ENCODE measurements around the gene ZSCAN22.

ZSCAN22 gene

DNA sequence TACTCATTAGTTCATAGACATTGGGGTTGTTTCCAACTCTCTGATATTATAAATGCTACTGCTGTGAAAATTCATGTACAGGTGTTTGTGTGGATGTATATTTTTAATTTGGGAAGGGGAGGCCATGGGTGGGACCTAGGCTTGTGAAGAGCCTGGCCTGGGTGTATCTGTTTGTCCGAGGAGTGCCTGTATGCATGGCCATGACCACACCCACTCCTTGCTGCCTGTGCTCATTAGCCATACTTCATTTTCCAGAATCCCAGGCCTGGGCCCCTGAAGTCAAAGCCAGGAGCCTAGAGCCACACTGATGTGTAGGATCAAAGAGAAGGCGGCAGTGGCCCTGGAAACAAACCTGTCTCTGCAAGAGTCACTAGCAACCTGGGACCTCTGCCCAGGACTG is 11.2 kb upstream of the ZSCAN22 start:
- H3K4me2 ChIP-seq (ENCODE audit: low read depth, low read length, poor library complexity, severe bottlenecking) = no peak overlapping the region
- H2AFZ ChIP-seq (ENCODE audit: low read length) = no peak overlapping the region
- H3K27me3 ChIP-seq (ENCODE audit: insufficient read depth, low read length, poor library complexity, severe bottlenecking) = no peaks in the 10 kb centered on the region
- peaks cover 7% of the 10 kb centered on the region for H3K79me2 ChIP-seq (ENCODE audit: insufficient read depth, low read length)
- no peak overlapping the region for H3K9ac ChIP-seq (ENCODE audit: low read depth, low read length, poor library complexity, severe bottlenecking)
- H3K36me3 ChIP-seq (ENCODE audit: insufficient read depth, low read length) = peaks cover 42% of the 10 kb centered on the region; the same call in 1 of the 2 replicates
- no peaks in the 10 kb centered on the region for H3K9me3 ChIP-seq (ENCODE audit: insufficient read depth, low read depth, low read length)
- H3K4me1 ChIP-seq (ENCODE audit: insufficient read depth, low read length, poor library complexity, severe bottlenecking) = no peaks in the 10 kb centered on the region
- H3K4me3 ChIP-seq (ENCODE audit: low read length, poor library complexity, severe bottlenecking) = no peak overlapping the region
- H4K20me1 ChIP-seq (ENCODE audit: insufficient read depth, low read length, poor library complexity, severe bottlenecking) = peaks cover 5% of the 10 kb centered on the region
- TF ChIP-seq, protein P1, sequence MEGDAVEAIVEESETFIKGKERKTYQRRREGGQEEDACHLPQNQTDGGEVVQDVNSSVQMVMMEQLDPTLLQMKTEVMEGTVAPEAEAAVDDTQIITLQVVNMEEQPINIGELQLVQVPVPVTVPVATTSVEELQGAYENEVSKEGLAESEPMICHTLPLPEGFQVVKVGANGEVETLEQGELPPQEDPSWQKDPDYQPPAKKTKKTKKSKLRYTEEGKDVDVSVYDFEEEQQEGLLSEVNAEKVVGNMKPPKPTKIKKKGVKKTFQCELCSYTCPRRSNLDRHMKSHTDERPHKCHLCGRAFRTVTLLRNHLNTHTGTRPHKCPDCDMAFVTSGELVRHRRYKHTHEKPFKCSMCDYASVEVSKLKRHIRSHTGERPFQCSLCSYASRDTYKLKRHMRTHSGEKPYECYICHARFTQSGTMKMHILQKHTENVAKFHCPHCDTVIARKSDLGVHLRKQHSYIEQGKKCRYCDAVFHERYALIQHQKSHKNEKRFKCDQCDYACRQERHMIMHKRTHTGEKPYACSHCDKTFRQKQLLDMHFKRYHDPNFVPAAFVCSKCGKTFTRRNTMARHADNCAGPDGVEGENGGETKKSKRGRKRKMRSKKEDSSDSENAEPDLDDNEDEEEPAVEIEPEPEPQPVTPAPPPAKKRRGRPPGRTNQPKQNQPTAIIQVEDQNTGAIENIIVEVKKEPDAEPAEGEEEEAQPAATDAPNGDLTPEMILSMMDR (conservative IDR thresholded peaks at IDR 0.05; ENCODE audit: low read length) = no peak
- TF ChIP-seq EZH2phosphoT487 (IDR thresholded peaks at IDR 0.05; ENCODE audit: borderline replicate concordance) = no peak
- no peaks in the 10 kb centered on the region for H3F3A ChIP-seq (ENCODE audit: low read depth)
- H3K9me2 ChIP-seq (replicated peaks; ENCODE audit: low read depth, low read length) = no peaks in the 10 kb centered on the region

DNA sequence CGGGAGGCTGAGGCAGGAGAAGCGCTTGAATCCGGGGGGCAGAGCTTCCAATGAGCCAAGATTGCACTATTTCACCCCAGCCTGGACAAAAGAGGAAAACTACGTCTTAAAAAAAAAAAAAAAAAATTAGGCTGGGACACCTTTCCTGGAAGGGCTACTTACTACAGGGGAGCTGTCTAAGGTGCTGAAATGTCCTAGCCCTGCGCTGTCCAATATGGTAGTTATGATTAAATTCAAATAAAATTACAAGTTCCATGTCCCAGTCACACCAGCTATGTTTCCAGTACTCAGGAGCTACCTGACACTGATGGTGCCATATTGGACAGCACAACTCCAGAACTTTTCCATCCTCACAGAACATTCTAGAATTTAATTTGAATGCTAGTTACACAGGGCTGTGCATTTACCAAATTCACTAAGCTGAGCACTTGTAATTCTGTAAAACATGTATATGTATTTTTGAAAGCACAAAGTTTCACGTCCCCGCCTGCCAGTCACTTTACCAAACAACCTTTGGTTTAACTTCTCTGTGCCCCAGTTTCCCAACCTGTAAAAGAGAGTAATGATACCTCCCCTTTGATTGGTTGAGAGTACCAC is 9.2 kb upstream of the ZSCAN22 start:
- H3K79me2 ChIP-seq (ENCODE audit: insufficient read depth, low read length) = no peaks in the 10 kb centered on the region
- H3F3A ChIP-seq (ENCODE audit: low read depth) = no peaks in the 10 kb centered on the region
- no peaks in the 10 kb centered on the region for H4K20me1 ChIP-seq (ENCODE audit: insufficient read depth, low read length, poor library complexity, severe bottlenecking)
- H3K27me3 ChIP-seq (ENCODE audit: insufficient read depth, low read length, poor library complexity, severe bottlenecking) = no peaks in the 10 kb centered on the region
- H2AFZ ChIP-seq (ENCODE audit: low read length) = no peak overlapping the region
- H3K9me3 ChIP-seq (ENCODE audit: insufficient read depth, low read depth, low read length) = no peaks in the 10 kb centered on the region
- H3K9me2 ChIP-seq (replicated peaks; ENCODE audit: low read depth, low read length) = no peaks in the 10 kb centered on the region
- no peak overlapping the region for H3K4me3 ChIP-seq (ENCODE audit: low read length, poor library complexity, severe bottlenecking)
- no peaks in the 10 kb centered on the region for H3K4me1 ChIP-seq (ENCODE audit: insufficient read depth, low read length, poor library complexity, severe bottlenecking)
- no peak overlapping the region for H3K4me2 ChIP-seq (ENCODE audit: low read depth, low read length, poor library complexity, severe bottlenecking)
- H3K36me3 ChIP-seq (ENCODE audit: insufficient read depth, low read length) = peaks cover 28% of the 10 kb centered on the region; the same call in 1 of the 2 replicates
- no peak for TF ChIP-seq EZH2phosphoT487 (IDR thresholded peaks at IDR 0.05; ENCODE audit: borderline replicate concordance)
- TF ChIP-seq, protein P1 (conservative IDR thresholded peaks at IDR 0.05; ENCODE audit: low read length) = no peak
- H3K9ac ChIP-seq (ENCODE audit: low read depth, low read length, poor library complexity, severe bottlenecking) = no peak overlapping the region

DNA sequence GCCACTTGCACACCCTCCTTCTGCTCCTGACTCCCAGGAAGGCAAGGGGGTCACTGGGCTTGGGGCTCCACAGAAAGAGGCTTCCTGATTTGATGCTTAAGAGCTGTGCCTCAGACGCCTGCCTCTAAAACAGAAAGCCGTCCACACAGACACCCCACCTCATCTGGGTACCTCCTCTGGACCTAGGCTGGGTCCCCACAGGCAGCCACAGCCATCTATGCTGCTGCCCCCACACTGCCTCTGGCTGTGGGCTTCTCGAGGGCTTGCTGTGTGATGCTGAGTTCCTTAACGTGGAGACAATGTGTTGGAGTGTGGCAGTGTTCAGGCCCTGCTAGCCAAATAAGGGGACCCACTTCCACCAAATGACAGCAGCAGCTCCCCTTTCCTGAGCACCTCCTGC is 8.5 kb upstream of the ZSCAN22 start:
- Histone ChIP-seq H3K4me2 (ENCODE audit: low read depth, low read length, poor library complexity, severe bottlenecking) (no peak overlapping the region), H2AFZ (ENCODE audit: low read length) (no peak overlapping the region), H3K27me3 (ENCODE audit: insufficient read depth, low read length, poor library complexity, severe bottlenecking) (no peaks in the 10 kb centered on the region), H4K20me1 (ENCODE audit: insufficient read depth, low read length, poor library complexity, severe bottlenecking) (no peaks in the 10 kb centered on the region), H3K9me3 (ENCODE audit: insufficient read depth, low read depth, low read length) (no peaks in the 10 kb centered on the region), H3K36me3 (ENCODE audit: insufficient read depth, low read length) (peaks cover 21% of the 10 kb centered on the region; the same call in 1 of the 2 replicates), H3K9me2 (replicated peaks; ENCODE audit: low read depth, low read length) (no peaks in the 10 kb centered on the region), H3K79me2 (ENCODE audit: insufficient read depth, low read length) (no peaks in the 10 kb centered on the region), H3F3A (ENCODE audit: low read depth) (no peaks in the 10 kb centered on the region), H3K9ac (ENCODE audit: low read depth, low read length, poor library complexity, severe bottlenecking) (no peak overlapping the region), H3K4me1 (ENCODE audit: insufficient read depth, low read length, poor library complexity, severe bottlenecking) (no peaks in the 10 kb centered on the region), H3K4me3 (ENCODE audit: low read length, poor library complexity, severe bottlenecking) (no peak overlapping the region)
- TF ChIP-seq, protein P1 (conservative IDR thresholded peaks at IDR 0.05; ENCODE audit: low read length) = no peak
- TF ChIP-seq EZH2phosphoT487 (IDR thresholded peaks at IDR 0.05; ENCODE audit: borderline replicate concordance) = no peak

All from Loucy (cell line).